ENCODE results near the gene SSTR5. TPM values are rescaled to one million over a fixed set of nuclear protein-coding genes. Genes with fewer than 3 reads are reported as not detected.

Gene SSTR5
- total and polyA plus RNA-seq, 4 donors, result not detected

GRCh38 chr16:1058216-1058615 lies 14.3 kb upstream of the SSTR5 start (continued):
- no peak for TF ChIP-seq ZBTB33 (IDR thresholded peaks at IDR 0.05)

- Histone ChIP-seq H3K4me3 (ENCODE audit: low read depth in 1 of 3, low read length in 3 of 3) (no peak overlapping the region), H3K36me3 (ENCODE audit: control insufficient read depth in 4 of 4, insufficient read depth in 3 of 4, low read depth in 1 of 4, low read length in 3 of 4) (no peaks in the 10 kb centered on the region), H3K27ac (ENCODE audit: low read depth in 1 of 2, low read length in 2 of 2) (no peak overlapping the region), H3K9ac (ENCODE audit: low read depth in 1 of 2, low read length in 2 of 2) (no peak overlapping the region), H3K27me3 (ENCODE audit: control insufficient read depth in 4 of 4, insufficient read depth in 4 of 4, low read length in 3 of 4) (peaks cover 0 to 4% (median 1%) of the 10 kb centered on the region in 4 donors), H3K4me1 (ENCODE audit: control insufficient read depth in 4 of 4, insufficient read depth in 4 of 4, low read length in 3 of 4) (no peaks in the 10 kb centered on the region), H3K9me3 (ENCODE audit: control insufficient read depth in 4 of 4, low read length in 3 of 4) (no peaks in the 10 kb centered on the region)
- TF ChIP-seq ZBTB33 (IDR thresholded peaks at IDR 0.05), result no peak
- TF ChIP-seq REST (IDR thresholded peaks at IDR 0.05), result no peak
- no peak for TF ChIP-seq FOXA2 (IDR thresholded peaks at IDR 0.05)
- TF ChIP-seq JUND (IDR thresholded peaks at IDR 0.05), result no peak
- no peak for TF ChIP-seq GABPA (IDR thresholded peaks at IDR 0.05 in 1 of 2, conservative IDR thresholded peaks at IDR 0.05 in 1 of 2)
- 87% methylated on average over 3 of the region's 3 CpGs for WGBS
- DNase-seq (ENCODE audit: low spot score), result no peak
These were observed 13.2 kb upstream of the SSTR5 start for GRCh38 chr16:1059310-1059709.

- no peaks in the 10 kb centered on the region for H3K4me1 ChIP-seq (ENCODE audit: control insufficient read depth in 4 of 4, insufficient read depth in 4 of 4, low read length in 3 of 4)
- DNase-seq (ENCODE audit: low spot score), result no peak
- WGBS, result 83% methylated on average over 42 of the region's 42 CpGs
- TF ChIP-seq SP1 (IDR thresholded peaks at IDR 0.05) (no peak), ATF3 (IDR thresholded peaks at IDR 0.05) (no peak), RXRA (IDR thresholded peaks at IDR 0.05) (no peak), HNF4G (IDR thresholded peaks at IDR 0.05) (no peak), NR2F2 (IDR thresholded peaks at IDR 0.05) (no peak), YY1 (IDR thresholded peaks at IDR 0.05) (no peak), GABPA (IDR thresholded peaks at IDR 0.05 in 1 of 2, conservative IDR thresholded peaks at IDR 0.05 in 1 of 2) (no peak), HNF4A (conservative IDR thresholded peaks at IDR 0.05) (no peak), ZBTB33 (IDR thresholded peaks at IDR 0.05) (no peak), TAF1 (conservative IDR thresholded peaks at IDR 0.05) (no peak)
- H3K27me3 ChIP-seq (ENCODE audit: control insufficient read depth in 4 of 4, insufficient read depth in 4 of 4, low read length in 3 of 4), result peaks cover 0 to 6% (median under 1%) of the 10 kb centered on the region in 4 donors
- H3K36me3 ChIP-seq (ENCODE audit: control insufficient read depth in 4 of 4, insufficient read depth in 3 of 4, low read depth in 1 of 4, low read length in 3 of 4), result no peaks in the 10 kb centered on the region
- no peak overlapping the region for H3K9ac ChIP-seq (ENCODE audit: low read depth in 1 of 2, low read length in 2 of 2)
- no peaks in the 10 kb centered on the region for H3K9me3 ChIP-seq (ENCODE audit: control insufficient read depth in 4 of 4, low read length in 3 of 4)
- no peak overlapping the region for H3K4me3 ChIP-seq (ENCODE audit: low read depth in 1 of 3, low read length in 3 of 3)
- H3K27ac ChIP-seq (ENCODE audit: low read depth in 1 of 2, low read length in 2 of 2), result no peak overlapping the region
These were observed 11.9 kb upstream of the SSTR5 start for GRCh38 chr16:1060416-1061340.

All from liver (tissue), 9 donors.